GM12878 (cell line): ENCODE results near the gene CLEC1A. TPM values are rescaled to one million over a fixed set of nuclear protein-coding genes. Genes with fewer than 3 reads are reported as not detected.

Source experiments
- BCL11A ChIP-seq: IDR thresholded peaks from 2 replicates; pipeline ENCODE4 v1.6.1; 2011; ENCODE audit warnings: low read depth, low read length
- CBX5 ChIP-seq: sonication (generic); IDR thresholded peaks from 2 replicates; pipeline ENCODE4 v1.6.1; 2016; ENCODE audit warnings: low read depth, moderate library complexity, mild to moderate bottlenecking, inconsistent platforms
- CREM ChIP-seq: IDR thresholded peaks from 2 replicates; pipeline ENCODE4 v1.6.1; 2014; ENCODE audit warnings: antibody characterized with exemption, low read depth
- FOS ChIP-seq: IDR thresholded peaks from 3 replicates; pipeline ENCODE4 v1.6.1; 2011; ENCODE audit warnings: borderline replicate concordance; ENCODE audit not compliant: insufficient read length; ENCODE audit errors: extremely low read depth
- IKZF1 ChIP-seq: fragments of 450-650 bp; conservative IDR thresholded peaks from 2 replicates; pipeline ENCODE4 v1.6.1; 2017; ENCODE audit warnings: antibody characterized with exemption, mild to moderate bottlenecking
- IRF3 ChIP-seq: fragments of 450-650 bp; IDR thresholded peaks from 2 replicates; pipeline ENCODE4 v1.6.1; 2014; ENCODE audit warnings: mild to moderate bottlenecking
- MEF2B ChIP-seq: fragments of 450-650 bp; IDR thresholded peaks from 2 replicates; pipeline ENCODE4 v1.6.1; 2018; ENCODE audit warnings: mild to moderate bottlenecking, moderate library complexity; ENCODE audit not compliant: partially characterized antibody, poor library complexity, severe bottlenecking
- NR2F1 ChIP-seq: fragments of 450-650 bp; conservative IDR thresholded peaks from 2 replicates; pipeline ENCODE4 v1.6.1; 2017; ENCODE audit warnings: mild to moderate bottlenecking
- PKNOX1 ChIP-seq: fragments of 450-650 bp; IDR thresholded peaks from 2 replicates; pipeline ENCODE4 v1.6.1; 2016; ENCODE audit warnings: mild to moderate bottlenecking
- PRDM15 ChIP-seq: fragments of 450-650 bp; formaldehyde crosslinking; IDR thresholded peaks from 2 replicates; pipeline ENCODE4 v1.4.0; 2020; ENCODE audit warnings: mild to moderate bottlenecking, moderate library complexity
- RAD51 ChIP-seq: fragments of 450-650 bp; IDR thresholded peaks from 2 replicates; pipeline ENCODE4 v1.6.1; 2016; ENCODE audit warnings: moderate library complexity, mild to moderate bottlenecking, inconsistent platforms
- RELA ChIP-seq: fragments of 450-650 bp; IDR thresholded peaks from 2 replicates; pipeline ENCODE4 v1.8.0; 2014; ENCODE audit warnings: borderline replicate concordance; ENCODE audit not compliant: partially characterized antibody
- REST ChIP-seq: IDR thresholded peaks from 2 replicates; pipeline ENCODE4 v1.6.1; 2012; ENCODE audit warnings: mild to moderate bottlenecking, low read depth, low read length
- RFX5 ChIP-seq: IDR thresholded peaks from 2 replicates; pipeline ENCODE4 v1.6.1; 2011; ENCODE audit warnings: low read depth, low read length, improper control_type of control experiment
- SMC3 ChIP-seq: IDR thresholded peaks from 2 replicates; pipeline ENCODE4 v1.6.1; 2011; ENCODE audit warnings: low read length, improper control_type of control experiment, borderline replicate concordance
- SP1 ChIP-seq: IDR thresholded peaks from one replicate; pipeline ENCODE4 v1.6.1; 2011; ENCODE audit warnings: low read depth, low read length
- TBL1XR1 ChIP-seq: IDR thresholded peaks from 2 replicates; pipeline ENCODE4 v1.6.1; 2012; ENCODE audit warnings: low read depth, low read length, improper control_type of control experiment
- ZBTB11 ChIP-seq: fragments of 450-650 bp; formaldehyde crosslinking; IDR thresholded peaks from 2 replicates; pipeline ENCODE4 v1.5.0; 2022; ENCODE audit warnings: mild to moderate bottlenecking, missing genetic modification characterization
- ZSCAN29 ChIP-seq: fragments of 450-650 bp; IDR thresholded peaks from 2 replicates; pipeline ENCODE4 v1.6.1; 2017; ENCODE audit warnings: mild to moderate bottlenecking, moderate library complexity
- polyA plus RNA-seq, 11 experiments: library from polyadenylated mRNA; depleted of rRNA in 4 of 11; unstranded in 6 of 11; stranded (reverse) in 5 of 11; fragments of >200 nt; fragmentation: Nextera tagmentation in 4 of 11; fragmentation: Illumina TruSeq in 1 of 11; extraction: Ambion mirVana in 4 of 11; extraction: Trizol in 1 of 11; gene quantifications; 1 replicate in 1 of 11; 2 replicates in 10 of 11; pipeline versions ENCODE4 v1.2.1 to v1.2.3, GENCODE V29; 2011 to 2016; ENCODE audit warnings: inconsistent platforms in 2 of 11, missing spikeins in 2 of 11, low read depth in 1 of 11
- total RNA-seq, 4 experiments: library from RNA; depleted of rRNA in 3 of 4; stranded (reverse); fragments of >200 nt in 3 of 4; fragmentation: Illumina TruSeq in 1 of 4; extraction: Trizol in 1 of 4; gene quantifications; 2 replicates each; pipeline versions ENCODE4 v1.2.1 to v1.2.3, GENCODE V29; 2013 to 2021

The CLEC1A gene
- total and polyA plus RNA-seq, 10 of the 15 experiments (the other 5 are each of a cell fraction or from before 2014, with no cell fraction given), result not detected

GRCh38 chr12:10130042-10130441 lies 31.3 kb upstream of the CLEC1A start, which contains the start of gene CLEC7A (continued):
- TF ChIP-seq REST (no peak), PKNOX1 (no peak), RELA (no peak), ZSCAN29 (no peak), TBL1XR1 (0 out of 2 replicates have a peak, but pooled peaks have one; percentile 34), ZBTB11 (CRISPR knock-in tag) (no peak), NR2F1 (peak; percentile 46), BCL11A (peak; percentile 90), CREM (peak; percentile 41; the same call in 1 of the 2 replicates), IRF3 (no peak), SP1 (no peak), PRDM15 (CRISPR knock-in tag) (no peak), RAD51 (no peak), MEF2B (peak; percentile 54), RFX5 (no peak), FOS (no peak), CBX5 (no peak), SMC3 (no peak), IKZF1 (peak; percentile 92)
